Suppressor macrophage treated with lipopolysaccharide for 4 hours (primary cell): ENCODE results near the gene ANGPTL2.
"Not testable (repeated sequence)": the region's sequence is repeated elsewhere in the genome, so short reads cannot be mapped to it uniquely, and the experiment has no call there.

Experiments
- DNase-seq: peaks from one replicate; pipeline ENCODE4 v3.0.0-alpha.2; 2020

The ANGPTL2 gene

GRCh38 chr9:127154390-127155191 is 32.2 kb upstream of the ANGPTL2 start:
- peak; percentile 46 for DNase-seq

- DNase-seq = no peak
These were observed 31.6 kb upstream of the ANGPTL2 start for GRCh38 chr9:127154003-127154389.

- no peak for DNase-seq
These were observed 31.1 kb upstream of the ANGPTL2 start for GRCh38 chr9:127153501-127153900.

- no peak for DNase-seq
These were observed 27.3 kb upstream of the ANGPTL2 start for GRCh38 chr9:127149463-127150390.

GRCh38 chr9:127149010-127149409 is 26.6 kb upstream of the ANGPTL2 start:
- no peak for DNase-seq

- DNase-seq = no peak
These were observed 25.6 kb upstream of the ANGPTL2 start for GRCh38 chr9:127148014-127148413.

- no peak for DNase-seq
These were observed 24.8 kb upstream of the ANGPTL2 start for GRCh38 chr9:127147251-127147650.

- DNase-seq = not testable (repeated sequence)
These were observed 24.4 kb upstream of the ANGPTL2 start for GRCh38 chr9:127146841-127147240.

GRCh38 chr9:127144670-127145445 is 22.4 kb upstream of the ANGPTL2 start:
- no peak for DNase-seq

GRCh38 chr9:127143920-127144465 is 21.6 kb upstream of the ANGPTL2 start:
- no peak for DNase-seq

- DNase-seq = no peak
These were observed 20.6 kb upstream of the ANGPTL2 start for GRCh38 chr9:127142931-127143464.

- no peak for DNase-seq
These were observed 19.9 kb upstream of the ANGPTL2 start for GRCh38 chr9:127142291-127142690.

GRCh38 chr9:127140842-127141675 is 18.6 kb upstream of the ANGPTL2 start:
- no peak for DNase-seq

GRCh38 chr9:127140181-127140580 is 17.7 kb upstream of the ANGPTL2 start:
- DNase-seq = no peak

GRCh38 chr9:127139775-127140174 is 17.3 kb upstream of the ANGPTL2 start:
- no peak for DNase-seq

- no peak for DNase-seq
These were observed 16.8 kb upstream of the ANGPTL2 start for GRCh38 chr9:127139071-127139731.

- no peak for DNase-seq
These were observed 16.0 kb upstream of the ANGPTL2 start for GRCh38 chr9:127138444-127138843.

- no peak for DNase-seq
These were observed 15.4 kb upstream of the ANGPTL2 start for GRCh38 chr9:127137640-127138360.

GRCh38 chr9:127136880-127137639 is 14.6 kb upstream of the ANGPTL2 start:
- DNase-seq = no peak
